Heart right ventricle (tissue), 16 donors: ENCODE measurements around the gene SLC4A2. TPM values are rescaled to one million over a fixed set of nuclear protein-coding genes. Genes with fewer than 3 reads are reported as not detected.

Experiments
- ATAC-seq, 8 donors: fragments of 200-7000 bp; cut with Tn5 transposase; one replicate each; pipeline ENCODE4 v1.9.1; 2020; ENCODE audit warnings: mild to moderate bottlenecking in 8 of 8, moderate library complexity in 8 of 8, moderate number of reproducible peaks in 1 of 8
- DNase-seq, 2 donors: peaks; one replicate each; pipeline ENCODE4 v3.0.0-alpha.2; 2020
- H3K27ac ChIP-seq, 10 donors: fragments of 200-600 bp; sonication (generic) in 2 of 10; one replicate each; pipeline versions ENCODE4 v1.5.0 to v1.8.0; 2020 to 2022; ENCODE audit warnings: mild to moderate bottlenecking in 3 of 10
- H3K27me3 ChIP-seq, 7 donors: fragments of 200-600 bp; one replicate each; pipeline ENCODE4 v1.8.0; 2021 to 2022; ENCODE audit warnings: mild to moderate bottlenecking in 2 of 7
- H3K36me3 ChIP-seq, 9 donors: fragments of 200-600 bp; sonication (generic) in 1 of 9; one replicate each; pipeline versions ENCODE4 v1.5.0 to v1.8.0; 2020 to 2022; ENCODE audit warnings: mild to moderate bottlenecking in 2 of 9
- H3K4me1 ChIP-seq, 9 donors: fragments of 200-600 bp; sonication (generic) in 1 of 9; one replicate each; pipeline versions ENCODE4 v1.5.0 to v1.8.0; 2020 to 2022; ENCODE audit warnings: mild to moderate bottlenecking in 4 of 9
- H3K4me3 ChIP-seq, 10 donors: fragments of 200-600 bp; sonication (generic) in 2 of 10; one replicate each; pipeline versions ENCODE4 v1.5.0 to v1.8.0; 2020 to 2022; ENCODE audit warnings: mild to moderate bottlenecking in 7 of 10, moderate library complexity in 2 of 10
- H3K9me3 ChIP-seq, 11 donors: fragments of 200-600 bp in 10 of 11; sonication (generic) in 2 of 11; one replicate each; pipeline versions ENCODE4 v1.5.0 to v1.8.0; 2013 to 2022; ENCODE audit warnings: mild to moderate bottlenecking in 2 of 11, control low read depth in 1 of 11, moderate library complexity in 1 of 11
- WGBS, 2 donors: extraction: QIAGEN DNeasy Blood & Tissue Kit; methylation state at CpG; one replicate each; pipeline ENCODE4 v1.1.7; 2013; ENCODE audit warnings: inconsistent platforms in 1 of 2; 5-methylcytosine and 5-hydroxymethylcytosine counted together
- intact Hi-C, 10 donors: fragments of 100-400 bp; cut with DNase I; formaldehyde crosslinking; loops; one replicate each; pipeline versions ENCODE4 v1.11.1 to v1.14.2; 2022
- polyA plus RNA-seq, 2 donors: library from polyadenylated mRNA; stranded (reverse); fragments of 200-250 nt; gene quantifications; one replicate each; pipeline ENCODE4 v1.2.3, GENCODE V29; 2013
- total RNA-seq, 10 donors: library from RNA; stranded (reverse); fragmentation: NEBNext Ultra II Directional in 3 of 10; extraction: Animal tissue kit (Norgen Biotek cat#: 25700) in 3 of 10; gene quantifications; one replicate each; pipeline versions ENCODE4 v1.2.1 to v1.2.4, GENCODE V29; 2021 to 2023
- TF ChIP-seq, protein P1 (sequence below), 9 donors: fragments of 200-600 bp; sonication (generic) in 2 of 9; IDR thresholded peaks; one replicate each; pipeline versions ENCODE4 v1.5.0 to v1.8.0; 2021 to 2022; ENCODE audit warnings: antibody characterized with exemption in 9 of 9, mild to moderate bottlenecking in 5 of 9, moderate library complexity in 1 of 9
- donor health status: Arrhythmogenic right ventricular cardiomyopathy.
- donor health status: ischemic (EF 13 %, LVEDD 7.1; RV severe dilation, severe dysfunction).
- donor health status: healthy with polysubstance abuse.
- donor health status: DM: no; HTN: yes; CAD: no.
- donor health status: DM: no; HTN: no; CAD: no.
- donor health status: ischemic (EF 25% LVEDD 6.9; RV normal size, moderate dysfunction).
- donor health status: ischemic (EF 25% LVEDD 5.7; RV mildly dilated, moderate dysfunction).
- donor health status: healthy.
- donor health status: DM: yes; HTN: yes; CAD: no.
- donor health status: Ischemic cardiomyopathy.
- donor health status: ischemic (EF 35%, LVEDD 5.7; RV mildly dilated, moderate dysfunction).
- donor health status: nonischemic (EF 11% LVEDD 7.7; RV severe dilation, severe dysfunction).
- donor health status: DM: yes; HTN: yes; CAD: no.
- donor health status: PGD.
- donor health status: ischemic (EF 29% LVEDD 5.4; RV normal size, mild dysfunction).
- donor health status: nonischemic (EF 23%, LVEDD 6.1; RV moderate dilation, normal function).

Gene SLC4A2
- total and polyA plus RNA-seq, 12 donors = 36.0 to 109 (median 54.6) TPM

DNA sequence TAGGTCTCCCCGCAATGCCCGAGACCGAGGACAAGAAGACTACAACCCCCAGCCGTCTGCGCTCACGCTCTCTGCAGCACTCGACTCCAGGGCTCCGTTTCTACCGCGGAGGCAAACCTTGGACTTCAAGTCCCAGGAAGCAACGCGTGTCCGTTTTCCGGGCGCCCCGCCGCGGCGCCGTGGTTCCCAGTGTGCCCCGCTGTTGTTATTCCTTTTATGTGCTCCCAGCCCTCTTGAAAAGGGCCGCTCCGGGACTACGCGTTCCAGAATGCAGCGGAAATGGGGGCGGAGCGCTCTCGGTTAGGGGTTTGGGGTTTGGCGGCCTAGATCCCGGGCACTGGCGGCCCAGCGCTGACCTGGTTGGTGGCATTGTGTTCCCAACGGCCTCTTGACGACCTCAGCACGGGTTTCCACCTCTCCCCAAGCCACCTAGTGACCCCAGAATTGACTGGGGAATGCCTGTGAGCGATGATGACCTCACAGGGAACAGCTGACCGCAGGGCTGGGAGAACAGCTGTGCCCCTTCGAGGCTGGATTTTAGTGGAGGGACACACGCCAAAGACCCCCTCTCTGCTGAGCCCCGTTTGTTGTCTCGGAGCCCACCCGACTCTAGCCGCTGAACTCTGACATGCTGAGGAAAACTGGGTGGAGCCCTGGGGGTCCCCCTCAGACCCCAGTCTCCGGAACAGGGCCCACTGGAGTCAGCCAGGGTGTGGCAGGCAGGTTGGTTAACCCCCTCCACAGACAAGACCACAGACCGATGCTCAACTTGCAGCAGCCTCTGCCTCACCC lies 1.2 kb upstream of the SLC4A2 start:
- Histone ChIP-seq H3K27ac (peak overlapping the region; percentile 94 to 98 (median 97)), H3K4me3 (peak overlapping the region; percentile 22 to 95 (median 88)), H3K9me3 (no peaks in the 10 kb centered on the region), H3K27me3 (no peaks in the 10 kb centered on the region), H3K36me3 (peaks cover 0 to 12% (median 0%) of the 10 kb centered on the region in 9 donors), H3K4me1 (peaks cover 33 to 55% (median 50%) of the 10 kb centered on the region in 9 donors)
- intact Hi-C loops = loop anchor here in 7 of 10 donors (1.0 to 10.0 kb wide), 6 partner anchors 23 to 57 kb away; partner anchors contain the start of genes FASTK (in 5 of the 7), ABCB8 (in 2 of the 7) and AGAP3 (in 1 of the 7)
- TF ChIP-seq, protein P1, sequence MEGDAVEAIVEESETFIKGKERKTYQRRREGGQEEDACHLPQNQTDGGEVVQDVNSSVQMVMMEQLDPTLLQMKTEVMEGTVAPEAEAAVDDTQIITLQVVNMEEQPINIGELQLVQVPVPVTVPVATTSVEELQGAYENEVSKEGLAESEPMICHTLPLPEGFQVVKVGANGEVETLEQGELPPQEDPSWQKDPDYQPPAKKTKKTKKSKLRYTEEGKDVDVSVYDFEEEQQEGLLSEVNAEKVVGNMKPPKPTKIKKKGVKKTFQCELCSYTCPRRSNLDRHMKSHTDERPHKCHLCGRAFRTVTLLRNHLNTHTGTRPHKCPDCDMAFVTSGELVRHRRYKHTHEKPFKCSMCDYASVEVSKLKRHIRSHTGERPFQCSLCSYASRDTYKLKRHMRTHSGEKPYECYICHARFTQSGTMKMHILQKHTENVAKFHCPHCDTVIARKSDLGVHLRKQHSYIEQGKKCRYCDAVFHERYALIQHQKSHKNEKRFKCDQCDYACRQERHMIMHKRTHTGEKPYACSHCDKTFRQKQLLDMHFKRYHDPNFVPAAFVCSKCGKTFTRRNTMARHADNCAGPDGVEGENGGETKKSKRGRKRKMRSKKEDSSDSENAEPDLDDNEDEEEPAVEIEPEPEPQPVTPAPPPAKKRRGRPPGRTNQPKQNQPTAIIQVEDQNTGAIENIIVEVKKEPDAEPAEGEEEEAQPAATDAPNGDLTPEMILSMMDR (IDR thresholded peaks at IDR 0.05) = peak in 1 of 9 donors; percentile 18
- peak; percentile 98 to 99 for DNase-seq
- peak; percentile 89 to 93 (median 90) for ATAC-seq
- 1 to 2% methylated on average over 46 of the region's 46 CpGs for WGBS, 2 donors

DNA sequence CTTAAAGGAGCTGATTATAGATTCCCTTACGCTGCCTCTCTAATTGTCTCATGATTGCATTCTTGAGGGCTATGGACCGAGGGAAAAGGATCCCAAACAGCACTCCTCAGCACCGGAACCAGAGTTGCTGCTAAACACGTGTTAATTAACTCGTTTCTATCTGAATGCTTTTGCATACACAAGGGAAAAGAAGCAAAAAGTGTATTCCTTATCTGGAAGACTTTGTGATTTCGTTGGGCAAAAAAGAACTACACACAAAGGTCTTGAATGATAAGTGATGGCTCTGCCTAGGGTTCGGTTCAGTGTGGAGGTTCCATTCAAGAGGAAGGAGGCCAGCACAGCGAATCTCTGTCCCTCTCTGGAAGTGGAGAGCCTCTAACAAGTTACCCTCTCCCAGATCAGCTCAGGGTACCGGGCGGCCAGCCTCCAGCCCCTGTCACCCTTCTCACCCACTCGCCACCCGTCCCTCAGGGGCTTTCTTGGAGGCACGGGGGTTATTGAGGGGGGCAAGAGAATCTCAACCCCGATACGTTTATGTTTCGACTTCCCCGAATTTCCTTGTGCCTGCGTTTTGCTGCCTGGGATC lies 515 bp upstream of the SLC4A2 start:
- Histone ChIP-seq H3K27ac (peak overlapping the region; percentile 94 to 98 (median 97)), H3K27me3 (no peaks in the 10 kb centered on the region), H3K4me3 (peak overlapping the region; percentile 70 to 95 (median 88)), H3K36me3 (peaks cover 0 to 9% (median 0%) of the 10 kb centered on the region in 9 donors), H3K9me3 (no peaks in the 10 kb centered on the region), H3K4me1 (peaks cover 34 to 60% (median 55%) of the 10 kb centered on the region in 9 donors)
- DNase-seq (no peak), ATAC-seq (no peak)
- TF ChIP-seq, protein P1 (IDR thresholded peaks at IDR 0.05) = no peak
- 4 to 7% methylated on average over 18 of the region's 18 CpGs for WGBS, 2 donors
- intact Hi-C loops = loop anchor here in 8 of 10 donors (1.0 to 10.0 kb wide), 6 partner anchors 22 to 56 kb away; partner anchors contain the start of genes FASTK (in 5 of the 8), ABCB8 (in 3 of the 8) and AGAP3 (in 1 of the 8)

DNA sequence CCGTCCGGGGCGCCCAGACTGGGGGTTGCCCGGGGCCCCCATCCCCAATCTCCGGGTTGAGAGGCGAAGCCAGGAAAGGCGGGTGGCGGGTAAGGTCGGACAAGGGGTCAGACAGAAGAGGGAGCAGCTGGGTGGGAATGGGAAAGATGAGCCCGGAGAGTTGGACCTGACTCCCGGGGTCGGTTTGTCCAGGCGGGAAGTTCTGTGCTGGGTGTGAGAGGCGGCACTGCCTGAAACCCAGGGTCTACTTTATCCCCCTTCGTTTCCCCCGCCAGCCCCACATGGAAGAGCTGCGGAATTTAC lies 675 bp downstream of the SLC4A2 start:
- H3K36me3 ChIP-seq = peaks cover 0 to 20% (median 8%) of the 10 kb centered on the region in 9 donors
- intact Hi-C loops = loop anchor here in 1 of 10 donors (1.0 kb wide), 1 partner anchor 51 kb away; no protein-coding TSS in a partner anchor
- TF ChIP-seq, protein P1 (IDR thresholded peaks at IDR 0.05) = peak in 1 of 9 donors; percentile 36
- no peaks in the 10 kb centered on the region for H3K27me3 ChIP-seq
- peak overlapping the region; percentile 94 to 98 (median 97) for H3K27ac ChIP-seq
- peak overlapping the region; percentile 70 to 95 (median 88) for H3K4me3 ChIP-seq
- no peaks in the 10 kb centered on the region for H3K9me3 ChIP-seq
- WGBS, 2 donors = 2 to 3% methylated on average over 15 to 17 of the region's 17 CpGs
- no peak for ATAC-seq
- no peak for DNase-seq
- peaks cover 34 to 63% (median 55%) of the 10 kb centered on the region in 9 donors for H3K4me1 ChIP-seq
